Anterior cingulate cortex (tissue), 58 donors: ENCODE data around the gene MLLT3.

ENCODE experiments used
- DNase-seq, 58 donors: peaks; one replicate each; lab custom pipeline; 2025; lab: John Stamatoyannopoulos, UW

Gene MLLT3

DNA sequence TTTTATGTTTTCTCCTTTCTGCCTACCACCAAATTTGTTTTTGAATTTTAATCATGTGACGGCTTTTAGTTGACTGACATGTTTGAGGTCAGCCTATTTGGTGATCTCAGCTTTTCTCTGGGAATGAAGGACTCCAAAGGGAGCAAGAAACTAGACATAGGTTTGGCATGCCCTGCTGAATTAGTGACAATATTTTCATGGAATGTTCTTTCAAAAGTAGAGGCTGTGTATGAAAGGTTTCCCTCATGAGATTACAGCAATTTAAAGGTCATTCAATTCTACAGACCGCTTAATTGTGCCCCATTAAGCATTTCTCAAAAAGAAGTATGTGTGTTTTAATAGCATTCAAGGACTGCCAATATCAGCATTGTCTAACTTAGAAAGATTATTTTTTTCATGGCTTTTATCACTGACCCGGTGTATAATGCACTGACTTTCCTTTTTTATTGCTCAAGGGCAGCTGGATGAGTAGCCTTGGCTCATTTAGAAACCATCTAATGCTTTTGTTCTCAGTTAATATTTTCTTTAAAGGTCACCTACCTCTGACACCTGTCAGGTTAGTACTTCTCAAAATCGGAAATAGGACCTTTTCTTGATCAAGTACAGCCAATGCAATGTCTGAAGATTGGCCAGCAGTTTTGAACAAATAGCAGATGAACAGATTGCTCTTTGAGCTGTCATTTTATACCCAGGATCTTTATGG is 8.1 kb upstream of the MLLT3 start:
- no peak for DNase-seq

DNA sequence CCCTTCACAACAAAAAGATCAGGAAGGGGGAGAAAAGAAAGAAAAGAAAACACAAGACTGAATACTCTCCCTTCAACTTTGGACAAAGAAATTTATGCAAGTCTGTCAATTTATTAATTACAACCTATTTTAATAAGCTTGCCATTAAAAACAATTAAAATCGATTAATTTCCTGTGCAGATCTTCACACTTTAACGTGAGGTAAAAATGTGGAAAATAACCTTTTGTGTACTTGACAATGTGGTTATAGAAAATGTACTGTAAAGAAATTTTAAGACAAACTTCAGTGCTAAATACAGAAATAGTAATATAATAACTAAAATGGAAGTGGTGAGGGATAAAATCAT is 2.7 kb upstream of the MLLT3 start:
- no peak for DNase-seq

DNA sequence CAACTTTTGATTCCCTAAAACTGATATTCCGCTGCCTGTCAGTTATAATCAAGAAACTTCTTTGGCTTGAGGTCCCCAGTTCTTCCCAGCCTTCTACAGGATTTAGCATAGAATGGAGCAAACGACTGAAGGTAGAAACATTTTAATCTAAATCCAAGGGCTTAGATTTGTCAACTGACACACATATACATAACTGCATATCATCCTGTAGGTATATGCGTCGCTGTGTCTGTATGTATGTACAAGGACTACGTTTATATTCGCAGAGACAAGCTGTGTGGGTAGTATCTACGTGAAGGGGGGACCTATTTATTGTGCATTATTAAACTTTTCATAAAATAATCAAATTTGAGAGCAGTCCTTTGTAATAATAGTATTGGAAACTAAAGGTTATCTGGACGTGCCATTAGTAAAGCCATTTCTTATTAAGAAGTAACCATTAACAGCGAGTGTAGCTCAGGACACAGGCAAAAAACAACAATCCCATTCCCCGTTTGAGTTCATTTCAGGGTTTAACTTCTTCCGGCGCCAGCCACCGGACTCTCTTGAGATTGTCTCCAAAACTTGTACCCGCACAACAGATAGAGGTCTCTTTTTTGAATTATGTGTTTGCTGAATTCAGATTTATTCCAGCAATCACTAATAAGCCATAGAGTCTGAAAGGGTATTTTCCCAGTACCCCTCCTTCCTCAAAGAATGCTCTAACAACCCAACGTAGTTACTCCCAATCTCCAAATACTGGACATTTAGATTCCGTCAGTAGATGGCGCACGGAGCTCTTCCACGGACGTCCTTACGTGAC is 2.1 kb upstream of the MLLT3 start:
- peak in 34 of 58 donors; percentile 2 to 60 (median 28) for DNase-seq

DNA sequence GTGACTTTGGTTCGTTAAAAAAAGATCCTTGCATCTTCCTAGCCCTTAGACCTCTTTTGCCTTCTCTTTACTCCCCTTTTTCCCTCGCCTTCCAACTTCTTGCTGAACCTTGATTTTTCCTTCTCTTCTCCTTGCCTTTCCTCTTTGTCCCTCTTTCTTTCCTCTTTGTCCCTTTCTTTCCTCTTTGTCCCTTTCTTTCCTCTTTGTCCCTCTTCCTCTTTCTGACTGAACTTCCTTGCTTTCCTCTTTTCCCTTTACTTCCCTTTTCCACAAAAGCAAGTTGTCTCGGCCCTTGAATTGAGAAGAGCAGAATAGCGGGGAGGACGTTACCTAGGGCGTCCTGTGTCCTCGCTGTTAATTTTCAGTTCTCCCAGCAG is 1.4 kb upstream of the MLLT3 start:
- DNase-seq, result no peak

DNA sequence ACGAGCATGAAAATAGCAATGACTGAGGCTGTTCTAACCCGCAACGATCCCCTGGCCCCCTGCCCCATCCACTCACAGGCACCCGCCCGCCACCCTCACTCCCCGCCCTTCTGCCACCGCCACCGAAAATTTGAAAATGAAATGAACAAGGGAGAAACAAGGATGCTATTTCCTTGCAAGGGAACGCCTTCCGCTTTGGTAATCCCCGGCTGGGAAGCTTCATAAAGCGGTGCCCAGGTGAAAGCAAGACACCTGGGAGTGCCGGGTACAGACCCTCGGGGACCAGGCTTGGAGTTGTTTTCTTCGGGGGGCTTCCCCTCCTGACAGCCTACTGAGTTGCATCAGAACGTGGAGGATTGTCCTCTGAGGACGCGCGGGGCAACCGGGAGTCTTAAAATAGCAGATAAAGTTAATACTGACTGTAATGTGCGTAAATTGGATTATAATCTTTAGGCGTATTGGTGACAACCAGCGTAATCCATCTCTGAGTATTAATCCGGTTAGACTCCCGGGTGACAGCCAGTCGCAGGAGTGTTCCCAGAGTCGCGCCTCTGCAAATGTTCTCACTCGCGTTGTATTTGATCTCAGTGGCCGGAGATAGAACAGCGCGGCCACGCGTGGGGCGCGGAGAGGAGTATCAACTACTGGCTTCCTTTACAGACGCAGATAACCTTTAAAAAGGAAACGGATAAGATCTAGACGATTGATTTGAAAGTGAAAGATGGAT is 885 bp upstream of the MLLT3 start:
- peak in 25 of 58 donors; percentile 3 to 62 (median 29) for DNase-seq

DNA sequence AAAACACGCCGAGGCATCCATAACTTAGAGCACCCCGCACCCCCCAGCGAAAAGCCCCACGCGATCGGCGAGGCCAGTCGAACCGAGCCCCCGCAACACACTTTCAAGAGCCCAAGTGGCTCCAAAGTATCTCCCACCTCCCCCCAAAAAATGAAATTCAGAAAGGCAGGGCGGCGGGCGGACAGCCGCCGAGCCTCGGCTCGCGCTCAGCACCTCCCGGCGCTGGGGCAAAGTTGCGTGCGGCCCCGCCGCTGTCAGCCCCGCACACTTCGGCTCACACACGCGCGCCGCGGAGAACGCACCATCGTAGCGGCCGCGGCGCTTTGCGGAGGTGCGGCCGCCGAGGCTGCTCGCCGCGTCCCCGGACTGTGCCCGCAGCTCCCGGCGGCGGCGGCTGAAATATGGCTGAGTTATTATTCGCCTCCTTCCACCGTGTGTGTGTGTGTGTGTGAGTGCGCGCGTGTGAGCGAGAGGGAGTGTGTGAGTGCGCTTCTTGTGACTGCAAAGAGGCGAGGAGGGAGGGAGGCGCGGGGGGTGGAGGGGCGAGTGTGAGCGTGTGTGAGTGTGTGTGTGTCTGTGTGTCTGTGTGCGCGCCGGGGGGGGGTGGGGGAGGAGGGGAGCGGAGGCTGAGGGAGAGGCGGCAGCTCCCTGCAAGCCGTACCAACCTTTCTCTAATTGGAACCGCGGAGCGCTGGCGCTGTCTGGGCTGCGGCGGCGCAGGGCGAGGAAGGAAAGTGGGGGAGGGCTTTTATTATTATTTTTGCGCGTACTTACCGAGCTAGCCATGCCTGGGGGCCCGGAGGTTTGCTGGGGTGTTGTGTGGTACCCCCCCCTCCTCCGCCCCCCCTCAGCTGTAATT is 599 bp downstream of the MLLT3 start:
- DNase-seq, result peak in 54 of 58 donors; percentile 38 to 86 (median 74)

DNA sequence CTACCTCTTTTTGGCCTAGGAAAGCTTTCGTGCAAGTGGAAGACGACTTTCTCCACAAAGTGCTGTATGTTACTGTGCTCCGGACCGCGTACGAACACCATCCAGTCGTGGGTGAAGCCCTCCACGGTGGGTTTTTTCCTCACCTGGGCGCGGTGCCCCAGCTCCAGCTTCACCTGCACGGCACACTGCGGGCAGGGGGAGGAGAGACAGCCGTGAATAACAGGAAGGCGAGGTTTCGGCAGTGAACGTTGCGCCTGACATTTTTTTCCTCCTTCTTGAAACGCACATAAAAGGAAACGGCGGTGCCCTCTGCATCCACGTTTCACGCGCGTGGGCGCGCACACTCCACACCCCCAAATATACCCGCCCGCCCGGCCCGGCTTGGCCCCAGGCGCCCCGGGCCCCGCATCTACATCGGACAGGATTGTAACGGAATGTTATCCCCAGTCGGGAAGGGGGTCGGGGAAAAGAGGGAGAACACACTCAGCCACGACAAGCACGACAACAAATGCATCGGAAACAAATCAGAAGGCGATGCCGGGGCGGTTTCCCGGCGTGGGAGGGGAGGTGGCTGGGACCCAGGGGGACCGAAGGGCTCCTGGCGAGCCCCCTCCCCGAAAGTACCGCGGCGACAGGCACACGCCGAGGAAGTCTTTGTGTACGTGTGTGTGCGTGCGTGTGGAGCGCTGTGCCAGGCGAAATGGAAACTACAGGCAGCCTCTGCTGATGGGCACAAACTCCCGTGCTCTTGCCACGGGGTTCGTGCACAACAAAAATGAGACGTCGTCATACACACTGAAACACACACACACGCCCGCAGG is 1.4 kb downstream of the MLLT3 start:
- DNase-seq, result peak in 36 of 58 donors; percentile 9 to 61 (median 34)

DNA sequence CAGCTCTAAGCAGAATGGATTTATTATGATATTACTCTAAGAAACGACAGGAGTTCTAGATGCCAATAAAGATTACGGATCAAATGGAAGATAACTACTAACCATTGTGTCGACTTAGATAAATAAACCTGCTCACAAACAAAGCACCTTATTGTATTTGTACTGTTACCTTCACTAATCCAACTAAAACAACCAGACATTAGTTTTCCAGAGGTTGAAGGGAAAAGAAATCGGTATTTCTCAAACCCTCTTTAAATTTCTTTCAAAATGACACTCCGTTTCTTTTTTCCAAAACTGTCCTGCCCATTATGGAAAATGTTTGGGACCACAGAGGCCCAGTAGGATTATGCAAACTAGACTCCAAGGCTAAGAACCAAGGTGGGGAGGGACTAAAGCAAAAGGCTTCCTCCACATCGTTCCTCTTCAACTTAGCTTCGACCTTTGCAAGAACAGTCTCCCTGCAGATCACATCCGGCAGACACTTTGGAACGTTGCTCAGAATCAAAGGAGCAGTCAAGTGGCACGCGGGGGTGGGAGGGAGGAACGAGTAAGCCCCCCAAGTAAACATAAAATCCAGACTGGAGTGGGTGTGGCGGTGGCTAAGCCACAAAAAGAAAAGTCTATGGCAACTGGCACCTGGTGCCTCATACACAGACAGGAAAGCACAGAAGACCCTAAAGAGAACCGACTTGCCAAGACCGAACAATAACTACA is 2.7 kb downstream of the MLLT3 start:
- peak in 10 of 58 donors; percentile 0 to 32 (median 9) for DNase-seq

DNA sequence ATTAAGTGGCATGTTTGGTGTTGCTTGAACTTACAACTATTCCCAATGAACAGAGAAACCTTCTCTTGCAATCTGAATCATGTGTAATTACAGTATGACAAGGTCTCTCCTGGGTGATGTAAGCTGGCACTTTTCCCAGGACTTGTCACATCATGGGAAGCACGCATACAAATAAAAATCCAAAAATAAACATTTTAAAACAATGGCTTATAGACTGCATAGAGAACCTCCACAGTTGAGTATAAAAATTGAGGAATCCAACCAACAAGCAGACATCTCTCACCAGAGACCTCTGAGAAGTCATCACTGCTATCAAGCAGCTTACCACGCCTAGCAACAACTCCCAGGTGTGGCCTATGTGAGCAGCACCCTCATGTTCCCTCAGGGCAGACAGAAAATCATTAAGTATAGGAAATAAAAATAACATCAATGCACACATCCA is 3.9 kb downstream of the MLLT3 start:
- peak in 2 of 58 donors; percentile 6 to 32 for DNase-seq

DNA sequence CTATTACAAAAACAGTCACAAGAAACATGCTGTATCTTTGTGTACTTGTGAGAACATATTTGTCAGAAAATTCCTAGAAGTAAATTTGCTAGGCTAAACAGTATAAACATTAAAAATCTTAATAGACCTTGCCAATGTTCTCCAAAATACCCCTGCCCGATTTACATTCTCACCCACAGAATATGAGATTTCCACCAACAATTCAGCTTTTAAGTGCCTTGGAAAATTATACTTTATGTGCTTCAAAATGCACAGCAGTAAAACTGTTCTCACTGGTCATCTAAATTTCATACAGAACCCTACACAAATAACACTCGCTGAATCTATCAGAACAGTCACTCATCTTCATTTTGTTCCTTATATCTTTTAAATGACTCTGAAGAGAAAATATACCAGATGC is 5.5 kb downstream of the MLLT3 start:
- no peak for DNase-seq

DNA sequence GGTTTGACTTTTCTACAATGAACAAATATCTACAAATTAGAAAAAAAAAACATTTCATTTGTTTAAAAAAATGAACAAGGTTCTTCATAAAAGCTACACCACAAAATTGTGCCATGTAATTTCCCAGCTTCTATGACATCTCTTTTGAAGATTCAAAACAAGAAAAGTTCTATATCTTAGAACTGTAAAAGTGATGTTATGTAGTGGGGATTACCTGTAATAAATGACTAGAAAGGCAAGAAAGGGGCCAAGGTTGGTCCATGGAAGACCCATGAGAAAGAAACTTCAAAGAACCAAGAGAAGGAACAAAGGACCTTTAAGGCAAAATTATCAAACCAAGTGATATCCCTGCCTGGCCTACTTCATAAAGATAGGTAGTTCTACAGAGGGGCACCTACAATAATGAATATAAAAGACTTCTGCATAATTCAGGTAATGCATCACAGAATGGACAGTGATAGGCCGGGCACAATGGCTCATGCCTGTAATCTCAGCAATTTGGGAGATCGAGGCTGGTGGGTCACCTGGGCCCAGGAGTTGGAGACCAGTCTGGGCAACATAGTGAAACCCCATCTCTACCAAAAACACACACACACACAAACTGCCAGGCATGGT is 7.6 kb downstream of the MLLT3 start:
- no peak for DNase-seq

DNA sequence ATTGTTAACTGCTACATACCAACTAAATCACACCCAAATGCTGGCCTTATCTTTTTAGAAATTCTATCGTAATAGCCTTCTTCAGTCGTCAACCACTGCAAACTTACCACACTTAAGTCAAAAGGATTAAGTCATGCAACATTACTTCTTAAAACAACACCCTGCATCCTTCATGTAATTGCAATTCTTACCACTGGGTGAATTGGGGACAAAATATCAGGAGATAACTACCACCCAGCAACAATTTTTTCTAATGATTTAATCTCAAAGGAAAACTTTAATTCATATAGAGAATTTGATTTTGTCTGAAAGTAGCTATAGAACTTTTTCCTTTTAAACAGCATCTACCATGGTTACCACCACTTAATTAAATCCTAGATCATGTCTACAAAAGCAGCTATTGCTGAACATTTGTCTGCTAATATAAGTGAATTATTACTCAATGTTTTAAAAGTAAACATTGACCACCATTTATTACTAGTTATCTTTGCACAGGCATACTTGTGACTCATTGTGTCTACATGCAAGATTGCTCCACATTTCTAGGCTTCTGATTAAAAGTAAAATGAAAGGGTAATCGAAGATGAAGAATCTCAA is 10.5 kb downstream of the MLLT3 start:
- no peak for DNase-seq

DNA sequence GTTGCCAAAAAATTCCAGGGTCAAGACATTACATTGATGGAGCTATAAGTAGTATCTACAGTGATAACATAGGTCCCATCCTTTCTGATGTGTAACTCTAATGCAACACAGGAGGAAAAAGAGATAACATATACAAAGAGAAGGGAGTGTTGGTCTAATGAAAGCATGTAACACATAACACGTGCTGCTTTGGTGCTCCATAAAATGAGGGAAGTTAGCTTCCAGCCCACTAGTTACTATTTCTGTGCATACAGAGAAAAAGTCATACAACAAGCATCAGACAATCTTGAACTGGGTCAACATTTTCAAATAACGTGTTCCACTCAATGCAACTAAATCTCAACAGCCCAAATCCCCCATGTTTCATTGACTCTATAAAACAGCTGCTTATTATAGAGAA is 11.7 kb downstream of the MLLT3 start:
- DNase-seq, result no peak

DNA sequence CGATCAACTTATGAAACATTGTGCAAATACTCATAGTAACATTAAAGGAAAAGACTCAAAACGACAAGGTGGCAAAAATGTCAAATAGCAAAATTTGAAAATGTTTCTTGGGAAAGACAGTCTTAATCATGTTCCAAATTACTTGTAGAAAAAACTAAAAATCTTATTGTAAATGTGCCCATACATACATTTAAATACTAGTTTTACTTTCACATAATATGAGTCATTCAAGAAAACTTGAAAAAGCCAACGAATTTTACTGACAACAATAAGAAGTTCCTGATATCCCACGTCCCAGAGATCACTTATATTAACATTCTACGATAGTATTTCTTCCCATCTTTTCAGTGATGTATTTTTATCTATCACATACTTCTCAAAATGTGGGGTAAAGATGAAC is 13.7 kb downstream of the MLLT3 start:
- no peak for DNase-seq

DNA sequence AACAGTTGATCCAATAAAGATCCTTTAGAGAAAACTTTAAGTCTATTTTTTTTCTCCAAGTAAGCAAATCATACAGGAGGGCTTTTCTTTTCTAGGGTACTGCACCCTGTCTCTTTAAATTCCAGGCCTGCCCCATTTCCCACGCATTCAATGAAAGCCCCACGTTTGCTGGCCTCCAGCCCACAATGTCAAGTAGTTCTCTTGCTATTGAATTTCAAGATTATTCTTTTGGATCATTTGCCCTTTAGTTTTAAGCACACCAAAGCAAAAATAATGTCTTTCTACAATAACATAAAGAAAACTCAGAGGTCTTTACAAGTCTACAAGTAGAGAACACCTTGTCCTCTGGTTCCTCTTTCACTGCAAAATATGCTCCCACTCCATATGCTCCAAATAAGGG is 15.6 kb downstream of the MLLT3 start:
- DNase-seq, result peak in 10 of 58 donors; percentile 0 to 28 (median 7)

DNA sequence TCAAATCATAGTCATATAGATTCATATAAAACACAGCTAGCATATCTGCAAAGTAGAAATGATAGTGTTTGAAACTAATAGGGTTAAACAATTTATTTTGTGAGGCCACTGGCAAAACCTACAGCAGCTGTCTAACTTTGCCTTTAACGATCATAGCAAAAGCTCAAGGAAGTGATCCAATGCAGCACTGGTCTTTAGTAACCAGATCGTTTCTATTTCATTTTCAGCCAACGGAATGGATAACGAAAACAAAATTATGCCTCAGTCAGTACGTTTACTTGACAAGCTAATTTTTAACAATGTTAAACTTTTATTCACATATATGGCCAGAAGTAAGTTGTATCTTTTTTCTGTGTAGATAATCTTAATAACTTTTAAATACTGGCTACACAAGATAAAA is 17.7 kb downstream of the MLLT3 start:
- DNase-seq, result no peak

DNA sequence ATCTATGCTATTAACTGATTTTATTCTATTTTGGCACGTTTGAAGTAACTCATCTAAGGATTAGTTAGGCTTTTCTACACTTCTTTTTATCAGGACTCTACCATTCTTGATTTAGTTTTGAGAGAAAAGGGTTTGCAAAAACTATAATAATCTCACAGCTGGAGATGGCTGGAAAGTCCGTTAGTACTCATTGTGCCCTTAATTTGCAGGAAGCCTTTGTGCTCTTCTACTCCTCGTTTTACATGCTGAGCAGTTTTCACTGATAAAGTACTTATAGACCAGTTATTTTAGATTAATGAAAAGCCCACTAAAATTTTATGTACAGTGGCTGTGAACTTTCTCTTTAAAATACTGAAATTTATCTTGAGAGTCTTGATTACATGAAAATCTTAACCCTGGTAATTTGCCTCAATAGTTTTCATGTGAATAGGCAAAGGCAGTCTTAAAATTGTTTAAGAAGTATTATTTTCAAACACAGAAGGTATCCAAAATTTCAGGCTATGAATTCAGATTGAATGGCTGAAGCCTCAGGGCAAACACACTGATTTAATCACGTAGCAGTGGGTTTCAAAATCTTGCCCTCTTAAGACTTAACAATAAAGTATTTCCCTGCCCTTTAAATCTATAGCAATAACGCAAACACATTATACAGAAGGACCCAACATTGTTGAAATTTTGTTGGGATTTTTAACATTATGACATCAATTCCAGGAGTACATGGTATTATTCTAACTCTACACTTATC is 18.6 kb downstream of the MLLT3 start:
- no peak for DNase-seq
